Measurements from ENCODE around the gene MRPL2. TPM values are rescaled to one million over a fixed set of nuclear protein-coding genes. Genes with fewer than 3 reads are reported as not detected.

The MRPL2 gene
- total and polyA plus RNA-seq, 2 of the 4 experiments (the other 2 are of a cell fraction) = 18.1 to 45.9 TPM

- H4K5ac ChIP-seq (ENCODE audit: low read depth, low read length) = no peak overlapping the region
- no peak overlapping the region for H3K4me3 ChIP-seq (ENCODE audit: insufficient read depth, low read depth, low read length)
- H4K8ac ChIP-seq (ENCODE audit: low read depth in 2 of 2, low read length in 2 of 2) = no peak overlapping the region
- no peak overlapping the region for H3K4me2 ChIP-seq (ENCODE audit: low read depth, low read length)
- no peak overlapping the region for H2BK5ac ChIP-seq (ENCODE audit: low read depth, low read length, poor library complexity, severe bottlenecking)
- no peak overlapping the region for H3K9ac ChIP-seq (ENCODE audit: low read depth, low read length)
- no peak overlapping the region for H3K27ac ChIP-seq (ENCODE audit: insufficient read depth, low read length)
- no peak overlapping the region for H2AFZ ChIP-seq (replicated peaks; ENCODE audit: low read length, poor library complexity)
- H3K36me3 ChIP-seq (ENCODE audit: control insufficient read depth, insufficient read depth, low read length) = peaks cover 35% of the 10 kb centered on the region
- no peak overlapping the region for H3K14ac ChIP-seq (replicated peaks; ENCODE audit: low read depth, low read length)
- no peak for TF ChIP-seq FOS (IDR thresholded peaks at IDR 0.05; ENCODE audit: low read depth, low read length)
- TF ChIP-seq RFX5 (IDR thresholded peaks at IDR 0.05; ENCODE audit: low read depth, low read length) = no peak
- no peak for TF ChIP-seq BHLHE40 (IDR thresholded peaks at IDR 0.05; ENCODE audit: low read depth, low read length)
- no peak for TF ChIP-seq SMC3 (IDR thresholded peaks at IDR 0.05; ENCODE audit: low read depth, low read length)
- H3K4me1 ChIP-seq (ENCODE audit: control insufficient read depth, insufficient read depth, low read length) = peaks cover 15% of the 10 kb centered on the region
- ATAC-seq (ENCODE audit: low read depth) = no peak
- peak overlapping the region; percentile 13; the same call in 1 of the 2 replicates for H3K23ac ChIP-seq (ENCODE audit: low read depth, low read length)
- 87% methylated on average over 3 of the region's 7 CpGs; no CpG with 5 or more reads in 1 of the 2 experiments for WGBS, 2 experiments (ENCODE audit: extremely low coverage in 2 of 2, insufficient read length in 1 of 2)
- ChIA-PET POLR2A (ENCODE audit: unreplicated experiment) (no interaction called here), CTCF (no interaction called here)
- intact Hi-C loops (cut with micrococcal nuclease) = no loop called here
- DNase-seq = no peak
- no peak overlapping the region for H2BK120ac ChIP-seq (ENCODE audit: low read depth, low read length)
- no peak overlapping the region for H3K4ac ChIP-seq (ENCODE audit: low read depth, low read length)
- no peak overlapping the region for H3K56ac ChIP-seq (ENCODE audit: extremely low read depth, insufficient read depth, low read length)
- dilution Hi-C loops (cut with HindIII; ENCODE audit: low sequenced_read_pairs, unreplicated experiment) = no loop called here
- no peaks in the 10 kb centered on the region for H3K27me3 ChIP-seq (ENCODE audit: control insufficient read depth, insufficient read depth, low read length)
- no peak overlapping the region for H2AK5ac ChIP-seq (ENCODE audit: low read depth, low read length)
- H3K18ac ChIP-seq (ENCODE audit: low read depth, low read length) = no peak overlapping the region
- BruUV-seq (replicated peaks) = no TSS peak
- no peaks in the 10 kb centered on the region; the same call in 1 of the 2 replicates for H4K20me1 ChIP-seq (ENCODE audit: insufficient read depth, low read length)
- in situ Hi-C loops (cut with MboI; ENCODE audit: low sequenced_read_pairs) = no loop called here
- no peak overlapping the region for H4K91ac ChIP-seq (ENCODE audit: insufficient read depth, low read depth, low read length)
- peak overlapping the region; percentile 18 for H2AK9ac ChIP-seq (replicated peaks; ENCODE audit: low read depth, low read length, poor library complexity)
- H3K79me1 ChIP-seq (ENCODE audit: low read depth in 1 of 2, low read length in 2 of 2) = peaks cover 12 to 77% of the 10 kb centered on the region in 2 experiments
- no peaks in the 10 kb centered on the region for H3K9me3 ChIP-seq (ENCODE audit: control insufficient read depth, insufficient read depth, low read length)
- H3K9me1 ChIP-seq (ENCODE audit: insufficient read depth, low read length) = peaks cover 3% of the 10 kb centered on the region
- H2BK20ac ChIP-seq (ENCODE audit: low read depth, low read length) = no peak overlapping the region
- H2BK15ac ChIP-seq (ENCODE audit: low read depth, low read length) = no peak overlapping the region
Measured at GRCh38 chr6:43016176-43016942, 42.9 kb downstream of the MRPL2 start.
